Bronchial epithelial cell (primary cell): Measurements from ENCODE around the gene C11orf42. TPM values are rescaled to one million over a fixed set of nuclear protein-coding genes. Genes with fewer than 3 reads are reported as not detected.
A peak's percentile ranks its signal among the peaks of the same experiment; 100 is the strongest.

ENCODE experiments used
- DNase-seq: peaks from one replicate; pipeline ENCODE4 v3.0.0-alpha.2; 2010; ENCODE audit warnings: low read depth
- FAIRE-seq: peaks from 2 replicates; lab custom pipeline; 2011; peaks lifted over from hg19 to GRCh38; lab: Jason Lieb, UNC
- H3K27me3 ChIP-seq: 2 replicates; pipeline ENCODE4 v1.5.1; 2011; ENCODE audit warnings: low read length; ENCODE audit not compliant: control insufficient read depth, insufficient read depth
- H3K36me3 ChIP-seq: 2 replicates; pipeline ENCODE4 v1.5.1; 2011; ENCODE audit warnings: low read length; ENCODE audit not compliant: control insufficient read depth, insufficient read depth
- H3K4me3 ChIP-seq: 2 replicates; pipeline ENCODE4 v1.5.1; 2011; ENCODE audit warnings: mild to moderate bottlenecking, low read depth, low read length, control low read depth
- total RNA-seq: library from RNA; depleted of rRNA; stranded (reverse); fragments of >200 nt; gene quantifications from 2 replicates; pipeline ENCODE4 v1.2.1, GENCODE V29; 2014
- TF ChIP-seq, protein P1 (sequence below): IDR thresholded peaks from 2 replicates; pipeline ENCODE4 v1.5.1; 2011; ENCODE audit warnings: mild to moderate bottlenecking, moderate library complexity, low read length, control low read depth, inconsistent platforms; ENCODE audit not compliant: insufficient read depth, severe bottlenecking

Gene C11orf42
- total RNA-seq, 1 donor from 2014 or later, result not detected

DNA sequence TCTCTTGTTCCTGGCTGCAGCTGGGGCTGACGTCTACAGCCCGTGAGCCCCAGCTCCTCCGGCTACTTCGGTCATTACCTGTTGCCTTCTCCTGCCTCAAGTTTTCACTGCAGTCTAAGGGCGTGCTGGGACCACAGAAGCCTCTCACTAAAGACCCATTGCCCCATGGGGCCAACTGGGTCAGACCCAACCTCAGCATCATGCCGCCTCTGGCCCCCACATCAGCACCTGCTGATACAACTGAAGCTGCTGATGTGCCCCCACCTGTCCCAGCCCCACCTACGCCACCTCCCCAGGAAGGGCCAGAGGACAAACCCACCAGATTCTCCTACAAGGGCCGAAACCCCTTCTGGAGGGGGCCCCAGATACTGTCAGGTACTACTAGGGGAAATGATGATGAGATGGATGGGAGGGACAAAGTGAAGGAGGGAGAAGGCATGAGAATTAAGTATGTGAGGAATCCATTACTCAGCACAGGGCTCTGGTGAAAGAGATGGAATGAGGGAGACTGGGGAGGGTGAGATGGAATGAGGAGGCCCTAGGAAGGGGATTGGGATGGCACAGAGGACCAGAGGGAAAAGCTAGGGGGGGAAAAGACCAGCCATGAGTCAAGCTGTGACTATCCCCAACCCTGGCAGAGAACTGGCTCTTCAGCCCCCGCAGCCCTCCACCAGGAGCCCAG lies 5.1 kb downstream of the C11orf42 start:
- DNase-seq (no peak), FAIRE-seq (no peak)
- TF ChIP-seq, protein P1, sequence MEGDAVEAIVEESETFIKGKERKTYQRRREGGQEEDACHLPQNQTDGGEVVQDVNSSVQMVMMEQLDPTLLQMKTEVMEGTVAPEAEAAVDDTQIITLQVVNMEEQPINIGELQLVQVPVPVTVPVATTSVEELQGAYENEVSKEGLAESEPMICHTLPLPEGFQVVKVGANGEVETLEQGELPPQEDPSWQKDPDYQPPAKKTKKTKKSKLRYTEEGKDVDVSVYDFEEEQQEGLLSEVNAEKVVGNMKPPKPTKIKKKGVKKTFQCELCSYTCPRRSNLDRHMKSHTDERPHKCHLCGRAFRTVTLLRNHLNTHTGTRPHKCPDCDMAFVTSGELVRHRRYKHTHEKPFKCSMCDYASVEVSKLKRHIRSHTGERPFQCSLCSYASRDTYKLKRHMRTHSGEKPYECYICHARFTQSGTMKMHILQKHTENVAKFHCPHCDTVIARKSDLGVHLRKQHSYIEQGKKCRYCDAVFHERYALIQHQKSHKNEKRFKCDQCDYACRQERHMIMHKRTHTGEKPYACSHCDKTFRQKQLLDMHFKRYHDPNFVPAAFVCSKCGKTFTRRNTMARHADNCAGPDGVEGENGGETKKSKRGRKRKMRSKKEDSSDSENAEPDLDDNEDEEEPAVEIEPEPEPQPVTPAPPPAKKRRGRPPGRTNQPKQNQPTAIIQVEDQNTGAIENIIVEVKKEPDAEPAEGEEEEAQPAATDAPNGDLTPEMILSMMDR, result no peak
- no peak overlapping the region for H3K4me3 ChIP-seq
- H3K36me3 ChIP-seq, result peaks cover 12% of the 10 kb centered on the region
- no peaks in the 10 kb centered on the region for H3K27me3 ChIP-seq

- FAIRE-seq, result no peak
- Histone ChIP-seq H3K27me3 (no peaks in the 10 kb centered on the region), H3K4me3 (no peak overlapping the region), H3K36me3 (peaks cover 25% of the 10 kb centered on the region)
- TF ChIP-seq, protein P1, result no peak
- DNase-seq, result no peak
Observed at GRCh38 chr11:6214530-6214929, 9.2 kb downstream of the C11orf42 start.

GRCh38 chr11:6216501-6216900 lies 11.1 kb downstream of the C11orf42 start:
- TF ChIP-seq, protein P1, result no peak
- Histone ChIP-seq H3K4me3 (no peak overlapping the region), H3K27me3 (no peaks in the 10 kb centered on the region), H3K36me3 (peaks cover 21% of the 10 kb centered on the region)
- DNase-seq, result no peak
- no peak for FAIRE-seq

DNA sequence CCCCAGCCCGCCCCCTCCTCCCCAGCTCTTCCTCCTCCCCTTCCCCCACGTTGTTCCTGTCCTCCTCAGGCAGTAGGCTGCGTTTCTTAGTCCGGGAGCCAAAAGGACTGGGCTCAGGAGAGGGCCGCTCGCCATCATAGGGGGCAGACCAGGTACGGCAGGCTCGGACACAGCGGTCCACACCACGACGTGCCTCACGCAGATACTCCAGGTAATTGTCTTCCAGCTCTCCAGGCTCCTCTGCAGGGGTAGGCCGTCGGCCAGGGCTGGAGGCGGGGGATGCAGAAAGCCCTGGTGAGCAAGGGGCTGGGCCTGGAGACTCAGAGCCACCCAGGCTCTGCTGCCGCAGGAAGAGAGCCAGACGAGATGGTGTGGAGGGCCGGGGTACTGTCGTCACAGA lies 12.4 kb downstream of the C11orf42 start:
- H3K27me3 ChIP-seq, result no peaks in the 10 kb centered on the region
- peaks cover 28% of the 10 kb centered on the region for H3K36me3 ChIP-seq
- H3K4me3 ChIP-seq, result no peak overlapping the region
- TF ChIP-seq, protein P1, result no peak
- DNase-seq, result no peak
- no peak for FAIRE-seq

DNA sequence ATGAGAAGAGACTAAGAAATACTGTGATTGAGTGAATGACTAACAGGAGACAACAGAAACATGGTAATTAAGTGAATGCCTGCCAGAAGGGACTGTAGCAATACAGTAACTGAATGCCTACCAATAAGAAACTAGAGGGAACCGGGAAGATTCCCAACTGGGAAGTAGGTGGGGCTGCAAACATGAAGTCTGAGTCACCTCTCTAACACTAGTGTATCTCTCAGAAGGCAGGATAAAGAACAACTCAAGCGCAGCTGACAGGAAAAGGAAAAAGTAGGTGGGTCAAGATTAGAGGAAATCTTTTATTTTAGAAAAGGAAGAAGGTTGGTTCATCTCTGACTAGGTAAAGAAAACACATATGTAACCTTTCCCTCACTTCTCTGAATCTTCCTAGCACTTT lies 14.0 kb downstream of the C11orf42 start:
- H3K36me3 ChIP-seq, result peaks cover 35% of the 10 kb centered on the region
- DNase-seq (peak; percentile 94), FAIRE-seq (peak; percentile 77)
- TF ChIP-seq, protein P1, result no peak
- H3K4me3 ChIP-seq, result no peak overlapping the region
- no peaks in the 10 kb centered on the region for H3K27me3 ChIP-seq

GRCh38 chr11:6223854-6224253 lies 18.5 kb downstream of the C11orf42 start:
- H3K36me3 ChIP-seq, result peaks cover 17% of the 10 kb centered on the region
- no peaks in the 10 kb centered on the region for H3K27me3 ChIP-seq
- FAIRE-seq, result no peak
- DNase-seq, result no peak
- TF ChIP-seq, protein P1, result no peak
- H3K4me3 ChIP-seq, result no peak overlapping the region
